HG03139 (cell line): ENCODE measurements around the gene TEF.
"Not testable (repeated sequence)": the region's sequence is repeated elsewhere in the genome, so short reads cannot be mapped to it uniquely, and the experiment has no call there.

Experiments used
- ATAC-seq: cut with Tn5 transposase; IDR thresholded peaks from one replicate; pipeline ENCODE4 v1.9.1; 2021; ENCODE audit not compliant: unreplicated experiment

The TEF gene

GRCh38 chr22:41417622-41418390 is 36.1 kb downstream of the TEF start:
- ATAC-seq, result no peak

GRCh38 chr22:41418717-41419116 is 37.0 kb downstream of the TEF start:
- no peak for ATAC-seq

DNA sequence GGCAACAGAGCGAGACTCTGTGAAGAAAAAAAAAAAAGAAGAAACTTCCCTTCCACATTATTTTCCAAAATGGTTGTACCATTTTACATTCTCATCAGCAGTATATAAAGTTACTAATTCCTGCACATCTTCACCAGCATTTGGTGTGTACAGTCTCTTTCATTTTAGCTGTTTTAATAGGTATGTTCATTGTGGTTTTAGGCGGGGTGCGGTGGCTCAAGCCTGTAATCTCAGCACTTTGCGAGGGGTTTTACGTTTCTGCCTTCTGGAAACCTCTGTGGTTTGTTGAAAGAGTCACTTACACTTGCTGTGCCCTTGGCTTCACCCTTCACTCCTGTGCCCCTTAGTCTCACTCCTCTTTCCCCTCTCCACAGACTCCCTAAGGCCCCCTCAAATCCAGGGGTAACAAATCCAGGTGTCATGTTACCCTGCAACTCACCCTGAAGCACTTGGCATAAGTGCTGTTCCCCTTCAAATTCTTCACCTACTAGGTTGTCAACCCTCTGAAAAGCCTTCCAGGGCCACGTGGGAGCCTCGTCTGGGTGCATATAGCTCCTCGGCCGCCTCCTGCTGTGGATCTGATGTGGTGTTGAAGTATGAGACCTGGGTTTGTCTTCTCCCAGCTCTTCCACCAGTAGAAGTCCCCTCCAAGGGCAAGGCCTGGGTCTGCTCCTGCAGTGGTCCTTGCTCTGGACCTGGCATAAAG is 44.1 kb downstream of the TEF start:
- ATAC-seq, result no peak

GRCh38 chr22:41429232-41429950 is 47.6 kb downstream of the TEF start:
- ATAC-seq, result no peak

DNA sequence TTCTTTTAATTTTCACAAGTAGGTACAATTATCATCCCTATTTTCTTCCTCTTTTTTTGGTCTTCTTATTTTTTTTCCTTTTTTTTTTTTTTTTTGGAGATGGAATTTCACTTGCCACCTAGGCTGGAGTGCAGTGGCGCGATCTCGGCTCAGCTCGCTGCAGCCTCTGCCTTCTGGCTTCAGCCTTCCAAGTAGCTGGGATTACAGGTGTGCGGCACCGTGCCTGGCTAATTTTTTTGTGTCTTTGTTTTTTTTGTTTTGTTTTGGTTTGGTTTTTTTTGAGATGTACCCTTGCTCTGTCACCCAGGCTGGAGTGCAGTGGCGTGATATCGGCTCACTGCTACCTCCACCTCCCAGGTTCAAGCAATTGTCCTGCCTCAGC is 48.2 kb downstream of the TEF start:
- no peak for ATAC-seq

DNA sequence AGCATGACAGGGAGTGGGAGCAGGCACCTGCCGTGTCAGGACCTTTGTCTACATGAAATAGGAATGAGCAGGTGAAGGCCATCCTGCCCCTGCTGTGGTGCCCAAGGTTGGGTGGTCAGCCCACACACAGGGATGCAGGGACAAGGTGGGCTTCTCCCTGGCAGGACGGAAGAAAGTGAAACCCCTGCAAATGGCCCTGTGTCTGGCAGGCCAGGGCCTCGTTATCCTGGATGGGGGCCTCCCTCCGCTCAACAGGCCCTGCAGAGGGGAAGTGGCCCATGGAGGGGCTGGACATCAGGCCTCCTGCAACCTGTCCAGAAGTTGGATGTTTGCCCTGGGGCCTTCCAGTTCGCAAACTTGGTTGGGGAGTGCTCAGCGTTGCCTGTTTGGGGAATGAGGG is 49.9 kb downstream of the TEF start:
- no peak for ATAC-seq

GRCh38 chr22:41433480-41433879 is 51.7 kb downstream of the TEF start:
- ATAC-seq, result not testable (repeated sequence)

DNA sequence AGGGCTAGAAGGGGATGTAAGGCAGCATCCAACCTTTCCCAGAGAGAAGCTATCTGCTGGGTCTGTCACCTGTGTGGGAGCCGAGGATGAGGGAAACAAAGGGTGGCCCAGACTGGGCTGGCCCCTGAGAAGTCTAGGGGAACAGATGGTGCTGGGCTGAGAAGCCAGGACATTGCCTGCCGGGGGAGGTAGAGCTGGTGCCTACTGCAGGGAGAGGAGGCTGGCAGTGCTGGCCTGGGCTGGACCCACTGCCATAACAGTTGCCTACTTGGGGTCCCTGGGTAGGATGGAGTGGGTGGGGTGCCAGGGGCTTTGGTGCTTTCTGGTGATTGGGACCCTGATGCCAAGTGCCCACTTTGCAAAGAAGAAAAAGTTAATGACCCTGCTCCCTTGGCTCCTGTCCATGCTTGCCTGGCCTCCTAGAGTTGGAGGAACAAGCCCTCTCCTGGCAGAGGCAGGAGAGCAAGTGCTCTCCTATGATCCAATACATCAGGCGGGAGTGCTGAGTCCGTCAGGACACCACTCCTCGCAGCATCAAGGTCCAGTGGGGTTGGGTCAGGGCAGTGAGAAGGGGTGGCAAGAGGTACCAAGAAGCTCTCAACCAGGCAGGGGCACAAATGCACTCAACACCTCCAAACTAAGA is 52.7 kb downstream of the TEF start:
- not testable (repeated sequence) for ATAC-seq

DNA sequence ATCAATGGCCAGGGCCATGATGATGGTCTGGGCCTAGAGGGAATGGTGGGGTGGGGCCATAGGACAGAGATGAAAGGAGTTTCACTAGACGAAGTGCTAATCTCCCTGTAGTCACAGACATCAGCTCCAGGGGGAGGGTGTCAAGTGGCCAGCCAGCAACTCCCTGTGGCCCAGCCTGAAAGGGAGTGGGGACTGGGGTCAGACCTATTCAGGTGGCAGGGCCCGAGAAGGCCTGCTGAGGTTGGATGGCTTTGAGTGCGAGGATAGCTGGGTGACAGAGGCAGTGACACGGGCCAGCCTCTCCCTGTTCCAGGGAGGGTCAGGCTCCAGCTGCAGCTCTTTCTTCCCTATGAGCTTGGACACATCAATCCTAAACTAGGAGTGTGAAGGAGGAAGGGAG is 53.8 kb downstream of the TEF start:
- ATAC-seq, result no peak

GRCh38 chr22:41436322-41437113 is 54.8 kb downstream of the TEF start:
- ATAC-seq, result no peak

DNA sequence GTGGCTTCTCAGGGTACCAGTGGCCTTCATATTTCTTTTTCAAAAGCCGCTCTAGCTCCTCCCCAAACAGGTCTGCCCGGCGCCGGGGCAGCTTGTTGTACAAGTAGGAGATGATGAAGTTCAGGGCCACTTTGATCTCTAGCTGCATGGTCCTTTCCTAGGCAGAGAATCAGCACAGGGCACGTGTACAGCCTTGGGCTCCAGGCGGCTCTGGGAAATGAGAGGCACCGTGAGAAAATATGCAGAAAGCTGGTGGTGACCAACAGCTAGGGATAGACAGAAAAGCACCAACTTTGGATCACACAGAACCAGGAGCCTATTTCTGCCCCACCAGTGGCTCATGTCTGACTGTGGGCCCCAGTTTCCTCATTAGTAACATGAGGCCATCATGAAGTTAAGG is 55.5 kb downstream of the TEF start:
- no peak for ATAC-seq

GRCh38 chr22:41440511-41440910 is 58.8 kb downstream of the TEF start:
- ATAC-seq, result not testable (repeated sequence)

DNA sequence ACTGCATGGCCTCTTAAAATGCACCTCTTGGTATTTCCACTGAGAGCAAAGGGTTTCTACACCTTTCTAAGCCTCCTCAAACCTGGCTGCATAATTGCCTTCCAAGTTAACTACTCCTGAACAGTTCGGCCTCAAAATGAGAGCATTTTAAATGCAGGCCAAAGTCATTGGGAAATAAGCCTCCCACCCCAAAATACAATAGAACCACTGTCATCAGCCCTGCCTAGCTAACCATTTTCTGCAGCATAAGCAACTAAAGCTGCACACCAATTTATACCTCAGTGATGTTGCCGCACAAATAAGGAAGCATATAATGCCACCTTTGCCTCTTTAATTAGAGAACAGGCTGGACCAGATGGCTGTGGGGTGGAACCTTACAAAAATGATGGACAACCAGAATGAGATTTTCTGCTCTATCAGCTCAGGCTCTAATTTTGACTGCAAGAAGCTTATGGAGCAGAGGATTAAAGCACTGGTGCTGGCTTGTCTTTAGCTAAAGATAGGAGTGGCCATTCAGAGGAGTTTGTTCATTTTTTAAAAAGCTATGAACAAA is 60.6 kb downstream of the TEF start:
- ATAC-seq, result no peak

DNA sequence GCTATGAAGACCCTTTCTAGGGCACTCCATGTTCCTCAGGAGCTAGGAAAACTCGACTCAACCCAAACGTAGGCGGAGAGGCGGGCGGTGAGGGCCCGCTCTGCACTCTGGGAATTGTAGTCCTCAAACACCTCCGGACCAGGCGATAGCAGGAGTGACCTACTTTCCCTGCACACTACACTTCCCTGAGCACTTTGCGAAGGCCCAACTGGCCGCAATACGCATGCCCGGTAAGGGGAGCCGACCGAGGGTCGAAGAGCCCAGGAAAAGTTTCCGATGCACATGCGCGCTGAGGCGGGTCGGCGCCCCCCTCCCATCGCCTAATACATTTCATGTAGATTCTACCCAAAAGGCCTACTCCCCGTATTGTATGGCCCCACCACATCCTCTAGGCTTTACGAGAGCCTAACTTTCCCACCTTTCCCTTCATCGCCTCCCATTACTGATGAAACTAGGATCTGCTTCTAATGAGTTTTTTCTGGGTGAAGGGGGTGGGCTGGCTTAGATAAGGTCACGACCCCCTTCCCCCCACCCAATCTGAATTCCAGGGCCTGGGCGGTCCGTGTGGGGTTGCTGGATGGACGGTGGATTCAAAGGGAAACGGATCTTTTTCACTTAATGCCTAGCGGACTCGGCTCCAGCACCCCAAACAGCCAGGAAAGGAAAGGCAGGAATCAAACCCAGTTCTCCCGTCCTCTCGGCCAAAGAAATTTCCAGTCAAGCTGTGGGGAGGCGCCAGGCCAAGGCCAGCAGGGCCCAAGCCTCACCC is 62.8 kb downstream of the TEF start:
- peak; percentile 41 for ATAC-seq

GRCh38 chr22:41445129-41446056 is 63.7 kb downstream of the TEF start:
- no peak for ATAC-seq

DNA sequence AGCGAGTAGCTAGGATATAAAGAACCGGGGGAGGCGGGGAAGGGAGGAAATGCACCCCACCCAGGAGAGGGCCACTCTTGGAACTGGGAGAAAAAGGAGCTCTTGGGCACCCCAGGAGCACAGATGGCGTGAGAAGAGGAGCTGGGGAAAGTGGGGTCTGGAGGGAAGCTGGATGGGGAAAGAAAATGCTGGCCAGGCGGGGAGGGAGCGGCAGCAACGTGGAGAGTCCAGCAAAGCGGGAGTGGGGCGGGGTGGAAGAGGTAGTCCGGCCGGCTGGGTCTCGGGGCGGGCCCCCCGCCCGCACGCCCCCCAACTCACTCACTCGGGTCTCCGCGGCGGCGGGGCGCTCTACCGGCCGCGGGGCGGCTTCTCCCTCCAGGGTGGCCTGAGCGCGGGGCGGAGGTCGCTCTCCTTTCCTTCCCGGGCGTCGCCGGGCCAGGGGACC is 64.3 kb downstream of the TEF start:
- no peak for ATAC-seq

DNA sequence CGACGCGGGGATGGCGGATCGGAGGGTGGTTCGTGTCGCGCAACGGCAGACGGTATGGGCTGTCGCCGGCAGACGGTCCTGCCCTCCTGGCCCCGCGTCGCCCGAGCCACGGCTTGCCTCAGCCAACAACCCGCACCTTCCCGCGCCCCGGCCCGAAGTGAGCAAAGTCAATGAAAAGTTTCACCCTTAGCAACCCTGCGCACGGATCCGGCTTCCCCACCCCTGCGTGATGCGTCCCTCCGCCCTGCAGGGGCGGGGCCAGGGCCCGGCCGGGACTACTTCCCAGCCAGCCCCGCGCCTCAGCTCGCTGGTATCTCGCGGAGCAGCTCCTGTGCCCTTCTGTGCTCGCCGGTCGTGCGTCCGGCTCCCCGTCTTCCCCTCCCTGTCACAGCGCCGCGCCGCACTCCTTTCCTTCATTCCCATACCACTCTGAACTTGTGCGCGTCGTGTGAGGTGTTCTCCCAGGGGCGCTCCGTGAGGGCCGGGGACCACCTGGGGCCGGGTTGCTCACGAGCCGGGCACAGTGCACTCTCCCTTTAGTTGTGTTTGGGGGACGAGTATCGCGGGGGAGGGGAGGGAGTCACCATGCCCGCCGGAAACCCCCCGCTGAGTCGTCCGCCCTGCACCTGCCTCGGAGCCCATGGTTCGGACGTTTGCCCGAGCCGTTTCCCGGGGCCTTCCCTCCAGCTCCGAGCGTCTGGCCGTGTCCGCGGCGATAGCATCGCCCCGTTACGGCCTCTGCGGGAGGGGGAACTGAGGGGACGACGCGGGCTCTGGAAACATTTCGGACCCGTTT is 65.1 kb downstream of the TEF start, which contains the start of gene TOB2:
Gene TOB2, minus strand, starts transcription at position 163 of the 796 bp plus-strand sequence. CDS start 9,456 bp downstream, outside the sequence.
- peak; percentile 30 for ATAC-seq
